ENCODE results near the gene ERRFI1.

- TF ChIP-seq CTCF (IDR thresholded peaks at IDR 0.05; ENCODE audit: control extremely low read depth in 1 of 3, insufficient read depth in 1 of 3, low read depth in 1 of 3, low read length in 3 of 3) (no peak), HDAC2 (IDR thresholded peaks at IDR 0.05; ENCODE audit: borderline replicate concordance in 1 of 2, low read depth in 2 of 2, low read length in 2 of 2) (no peak), MAX (IDR thresholded peaks at IDR 0.05) (no peak), POLR2AphosphoS5 (IDR thresholded peaks at IDR 0.05; ENCODE audit: low read depth, low read length) (no peak), CHD2 (IDR thresholded peaks at IDR 0.05; ENCODE audit: low read length) (no peak), JUND (IDR thresholded peaks at IDR 0.05; ENCODE audit: low read length) (no peak), RAD21 (IDR thresholded peaks at IDR 0.05 in 1 of 2, conservative IDR thresholded peaks at IDR 0.05 in 1 of 2; ENCODE audit: low read depth in 2 of 2, low read length in 2 of 2) (no peak), NANOG (IDR thresholded peaks at IDR 0.05; ENCODE audit: insufficient read depth, low read depth, low read length, poor library complexity, severe bottlenecking) (no peak), POU5F1 (IDR thresholded peaks at IDR 0.05; ENCODE audit: low read depth, low read length) (no peak), CREB1 (IDR thresholded peaks at IDR 0.05) (no peak), YY1 (IDR thresholded peaks at IDR 0.05; ENCODE audit: low read depth, low read length) (no peak)
Observed at GRCh38 chr1:8028571-8028910, 2.4 kb upstream of the ERRFI1 start.

Data from H1 (cell line).